HuH-7.5 (cell line): ENCODE data around the gene MYO3B.
A peak's percentile ranks its signal among the peaks of the same experiment; 100 is the strongest.
"Not testable (repeated sequence)": the region's sequence is repeated elsewhere in the genome, so short reads cannot be mapped to it uniquely, and the experiment has no call there.

ENCODE experiments used
- DNase-seq: peaks from one replicate; pipeline ENCODE4 v3.0.0; 2011; ENCODE audit warnings: low spot score

Gene MYO3B

DNA sequence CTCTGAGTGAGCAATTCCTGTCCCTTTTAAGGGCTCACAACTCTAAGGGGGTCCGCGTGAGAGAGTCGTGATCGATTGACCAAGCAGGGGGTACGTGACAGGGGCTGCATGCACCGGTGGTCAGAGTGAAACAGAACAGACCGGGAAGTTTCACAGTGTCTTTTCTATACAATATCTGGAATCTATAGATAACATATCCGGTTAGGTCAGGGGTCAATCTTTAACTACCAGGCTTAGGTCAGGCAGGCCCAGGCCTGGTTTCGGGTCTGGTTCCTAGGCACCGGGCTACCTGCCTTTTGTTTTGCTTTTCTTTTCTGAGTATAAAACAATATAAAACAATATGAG, 35.3 kb downstream of the MYO3B start:
- DNase-seq: not testable (repeated sequence)

DNA sequence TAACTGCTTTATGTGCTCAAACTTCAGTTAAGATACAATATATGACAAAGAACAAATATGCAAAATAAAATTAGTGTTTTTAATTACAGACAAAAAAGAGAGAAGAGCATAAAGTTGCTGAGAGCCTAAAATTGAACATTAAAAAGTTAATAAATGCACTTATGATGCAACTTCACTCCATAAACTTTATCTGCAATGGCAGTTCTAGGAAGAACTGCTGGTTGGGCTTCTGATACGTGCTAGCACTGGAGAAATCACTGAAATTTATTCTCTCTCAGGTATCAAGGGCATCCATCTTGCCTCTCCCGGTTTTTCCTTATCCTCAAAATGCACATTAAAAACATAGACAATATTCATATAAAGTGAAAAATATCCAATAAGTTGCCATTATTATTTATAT, 35.7 kb downstream of the MYO3B start:
- no peak for DNase-seq

DNA sequence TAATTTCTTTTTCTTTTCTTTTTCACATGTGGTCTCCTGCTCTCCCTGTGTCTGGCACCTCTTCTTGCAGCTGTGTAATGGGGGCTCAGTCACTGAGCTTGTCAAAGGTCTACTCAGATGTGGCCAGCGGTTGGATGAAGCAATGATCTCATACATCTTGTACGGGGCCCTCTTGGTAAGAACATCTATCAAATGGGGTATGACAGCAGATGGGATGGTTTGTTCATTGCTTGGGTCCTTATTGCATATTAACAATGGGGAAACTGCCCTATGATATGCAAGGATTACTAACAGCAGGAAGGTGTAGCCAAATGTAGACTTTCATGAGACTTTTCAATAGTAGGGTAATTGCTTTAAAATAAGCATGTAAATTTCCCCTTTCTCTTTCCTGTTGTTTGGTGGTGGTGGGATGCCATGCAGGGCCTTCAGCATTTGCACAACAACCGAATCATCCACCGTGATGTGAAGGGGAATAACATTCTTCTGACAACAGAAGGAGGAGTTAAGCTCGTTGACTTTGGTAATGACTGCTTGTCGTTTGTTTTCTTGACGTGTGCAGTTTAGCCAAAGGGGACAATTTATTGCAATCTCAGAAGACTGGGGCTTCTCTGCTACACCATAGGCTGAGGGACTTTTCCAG, 36.5 kb downstream of the MYO3B start:
- no peak for DNase-seq

DNA sequence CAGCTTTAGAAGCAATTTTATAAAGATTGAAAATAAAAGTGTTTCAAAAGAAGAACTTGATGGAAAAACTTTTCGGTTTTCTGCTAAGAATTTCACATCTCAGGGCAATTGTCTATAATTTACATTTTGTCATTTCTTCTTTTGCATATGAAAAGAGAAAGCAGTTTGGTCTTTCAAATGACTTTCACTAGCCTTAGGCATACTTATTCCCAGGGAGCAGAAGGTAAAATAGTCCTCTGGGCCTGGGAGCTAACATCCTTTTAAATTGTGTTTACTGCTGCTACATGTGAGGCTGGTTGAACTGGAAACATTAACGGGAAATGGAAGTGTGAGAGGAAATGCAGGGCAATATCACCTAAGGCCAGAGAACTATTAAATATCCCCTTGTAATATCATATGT, 37.1 kb downstream of the MYO3B start:
- DNase-seq: no peak

DNA sequence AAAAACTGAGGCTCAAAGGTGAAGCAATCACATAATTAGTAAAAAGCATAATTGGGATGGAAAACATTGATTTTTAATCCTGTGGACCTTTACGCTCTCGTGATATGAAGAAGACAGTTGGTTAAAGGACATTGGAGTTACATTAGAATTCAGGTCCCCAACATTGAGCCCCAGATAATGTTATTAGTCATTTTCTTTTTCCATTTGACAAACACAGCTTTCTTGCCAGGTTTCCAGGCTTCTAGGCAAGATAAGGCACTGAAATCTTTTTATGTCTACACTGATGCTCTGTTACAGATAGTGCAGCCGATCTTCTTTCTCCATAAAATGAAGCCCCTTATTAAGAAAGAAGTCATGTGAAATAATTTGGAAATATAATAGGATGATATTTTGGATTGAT, 38.5 kb downstream of the MYO3B start:
- DNase-seq: no peak

DNA sequence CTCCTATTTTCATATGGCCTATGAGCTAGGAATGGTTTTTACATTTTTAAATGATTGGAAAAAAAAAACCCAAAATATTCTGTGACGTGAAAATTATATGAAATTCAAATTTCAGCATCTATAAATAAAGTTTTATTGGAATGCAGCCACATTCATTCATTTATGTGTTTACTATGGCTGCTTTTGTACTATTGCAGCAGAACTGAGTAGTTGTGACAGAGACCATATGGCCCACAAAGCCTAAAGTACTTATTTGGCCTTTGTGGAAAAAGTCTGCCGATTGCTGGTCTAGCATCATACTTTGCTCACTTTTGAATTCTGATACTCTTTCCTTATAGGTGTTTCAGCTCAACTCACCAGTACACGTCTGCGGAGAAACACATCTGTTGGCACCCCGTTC, 39.0 kb downstream of the MYO3B start:
- DNase-seq: no peak

DNA sequence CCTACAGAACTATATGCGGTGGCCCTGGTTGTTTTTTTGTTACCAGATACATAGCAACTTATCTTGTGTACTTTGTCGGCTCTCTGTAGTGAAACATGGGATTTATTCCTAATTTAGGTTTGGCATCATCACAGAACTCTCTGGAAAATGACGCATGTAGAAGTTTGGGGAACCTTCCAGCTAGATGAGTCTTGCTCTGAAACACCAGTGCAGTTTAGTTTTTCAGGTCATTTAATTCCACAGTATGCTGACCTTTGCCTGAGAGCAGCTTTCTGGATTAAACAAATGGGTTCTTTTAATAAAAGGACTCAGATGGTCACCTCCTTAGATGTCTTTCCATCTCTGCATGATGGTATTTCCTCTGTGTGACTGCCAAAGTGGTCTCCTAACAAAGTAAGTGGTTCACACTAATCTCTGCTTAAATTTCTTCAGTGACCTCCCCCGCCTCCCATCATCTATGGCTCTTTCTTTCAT, 39.9 kb downstream of the MYO3B start:
- no peak for DNase-seq

DNA sequence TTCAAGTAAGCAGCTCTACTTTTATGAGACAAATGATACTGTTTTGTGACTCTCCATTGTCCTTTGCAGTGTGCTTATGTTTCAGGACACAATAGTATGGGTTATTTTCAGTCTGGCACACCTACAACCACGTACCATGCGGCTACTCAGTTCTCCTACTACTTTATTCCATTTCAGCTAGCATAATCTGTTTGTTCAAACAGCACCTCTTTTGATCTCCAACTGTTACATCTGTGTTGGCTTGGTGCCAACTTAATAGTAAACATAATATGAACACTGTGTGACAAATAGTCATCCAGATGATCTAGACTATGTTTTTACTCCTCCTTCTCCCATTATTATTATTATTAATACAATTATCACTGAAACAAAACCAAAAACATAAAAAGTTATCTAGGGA, 40.5 kb downstream of the MYO3B start:
- DNase-seq: no peak

DNA sequence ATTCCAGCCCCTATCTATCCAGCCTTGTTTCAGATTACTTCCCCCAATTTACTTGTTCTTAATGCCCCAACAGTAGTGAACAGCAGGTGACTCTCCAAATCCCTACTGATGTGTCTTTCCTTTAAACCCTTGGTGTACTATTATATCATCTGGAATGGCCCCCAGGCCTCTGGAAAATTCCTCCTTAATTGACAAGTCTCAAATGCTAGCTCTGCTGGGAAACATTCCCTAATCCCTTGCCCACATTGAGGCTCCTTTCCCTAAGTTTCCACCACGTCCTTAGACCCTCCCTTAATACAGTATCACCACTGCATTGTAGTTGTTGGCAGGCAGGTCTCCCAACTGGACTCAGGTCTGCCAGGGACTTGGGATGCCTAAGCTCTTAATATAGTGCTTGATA, 41.0 kb downstream of the MYO3B start:
- DNase-seq: no peak

DNA sequence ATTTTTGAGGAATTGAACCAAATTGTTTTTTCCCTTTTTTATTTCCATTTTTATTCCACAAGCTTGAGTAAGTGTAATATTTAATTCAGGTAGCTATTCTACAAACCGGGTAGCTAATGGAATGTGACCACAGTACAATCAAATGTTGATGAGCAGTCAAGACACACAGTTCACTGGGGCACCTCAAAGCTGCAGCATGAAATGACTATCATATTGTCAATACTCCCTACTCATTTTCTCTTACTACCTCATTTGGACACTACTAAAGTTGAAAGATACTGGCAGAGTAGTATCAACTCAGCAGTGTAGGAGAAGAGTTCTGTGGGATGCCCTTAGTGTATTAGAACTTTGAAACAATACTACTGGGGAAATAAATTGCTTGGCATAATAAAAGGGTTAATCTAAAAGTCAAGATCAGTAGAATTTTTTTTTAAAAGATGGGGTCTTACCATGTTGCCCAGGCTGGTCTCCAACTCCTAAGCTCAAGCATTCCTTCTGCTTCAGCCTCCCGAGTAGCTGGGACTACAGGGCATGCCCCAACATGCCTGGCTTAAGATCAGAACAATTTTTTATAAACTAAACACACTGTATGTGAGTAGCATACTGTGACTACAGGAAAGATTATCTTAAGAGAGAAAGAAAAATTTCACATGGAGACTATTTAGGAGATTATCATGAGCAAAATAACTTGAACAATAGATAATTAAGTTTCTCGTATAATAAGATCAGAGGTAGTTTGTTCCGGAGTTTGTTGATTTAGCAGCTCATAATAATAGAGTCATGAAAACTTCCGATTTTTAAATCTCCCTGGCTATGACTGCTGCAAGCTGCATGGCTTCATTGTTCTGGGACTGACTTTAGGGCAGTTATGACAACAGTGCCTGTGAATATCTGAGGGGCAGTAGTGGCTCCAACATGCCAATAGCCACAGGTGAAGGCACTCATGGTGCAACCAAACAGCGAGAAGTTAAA, 43.7 kb downstream of the MYO3B start:
- DNase-seq: no peak

DNA sequence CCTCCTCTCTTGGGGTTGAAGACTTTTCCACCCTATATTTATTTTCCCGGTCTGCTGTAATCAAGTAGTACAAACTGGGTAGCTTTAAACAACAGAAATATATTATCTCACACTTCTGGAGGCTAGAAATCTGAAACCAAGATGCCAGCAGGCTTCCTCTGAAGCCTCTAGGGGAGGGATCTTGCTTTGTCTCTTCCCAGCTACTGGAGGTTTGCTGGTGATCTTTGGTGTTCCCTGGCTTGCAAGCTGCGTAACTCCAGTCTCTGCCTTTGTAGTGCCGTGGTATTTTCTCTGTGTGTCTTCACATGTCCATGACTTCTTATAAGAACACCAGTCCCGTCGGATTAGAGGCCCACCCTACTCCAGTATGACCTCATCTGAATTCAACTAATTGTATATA, 44.4 kb downstream of the MYO3B start:
- no peak for DNase-seq

DNA sequence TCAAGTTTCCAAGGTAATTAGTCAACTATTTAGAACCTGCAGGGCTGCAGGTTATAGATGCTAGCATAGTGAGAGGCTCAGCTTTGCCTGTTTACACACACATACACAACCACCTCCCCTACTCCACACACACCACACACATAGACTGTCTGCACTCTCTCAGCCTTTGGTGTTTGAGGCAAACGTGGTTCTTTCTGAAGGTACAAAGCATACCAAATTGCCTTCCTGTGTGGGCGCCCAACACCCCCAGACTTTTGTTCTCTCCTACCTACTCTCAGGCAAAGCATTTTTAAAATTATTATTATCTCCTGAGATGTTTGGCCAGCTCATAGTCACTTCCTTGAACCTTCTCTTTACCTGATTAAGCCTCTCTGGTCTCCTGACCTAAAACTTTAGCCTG, 44.9 kb downstream of the MYO3B start:
- DNase-seq: no peak

DNA sequence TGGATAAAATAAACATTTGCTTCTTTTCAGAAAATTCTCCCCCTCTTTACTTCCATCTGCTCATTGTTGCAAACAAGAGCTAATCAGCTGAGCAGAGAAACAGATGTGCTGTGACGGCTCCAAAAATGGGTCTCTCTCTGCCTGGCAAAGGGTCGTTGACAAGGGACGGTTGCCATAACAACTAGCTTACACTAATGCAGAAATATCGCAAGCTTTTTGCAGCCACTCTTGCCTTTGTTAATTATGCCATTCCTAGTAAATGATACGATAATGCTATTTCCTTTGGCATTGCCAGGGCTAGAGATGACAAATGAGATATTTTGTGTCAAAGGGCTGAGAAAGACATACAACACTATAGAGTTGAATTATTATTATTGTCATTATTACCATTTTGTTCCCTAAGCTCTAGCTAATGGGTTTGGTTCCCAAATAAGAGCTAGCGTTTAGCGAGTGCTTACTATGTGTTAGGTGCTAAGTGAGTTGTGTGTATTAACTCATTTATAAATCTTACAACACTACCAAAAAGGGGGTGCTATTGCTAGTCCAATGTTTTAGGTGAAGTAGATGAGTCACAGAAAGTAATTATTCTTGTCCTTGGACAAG, 46.8 kb downstream of the MYO3B start:
- no peak for DNase-seq

DNA sequence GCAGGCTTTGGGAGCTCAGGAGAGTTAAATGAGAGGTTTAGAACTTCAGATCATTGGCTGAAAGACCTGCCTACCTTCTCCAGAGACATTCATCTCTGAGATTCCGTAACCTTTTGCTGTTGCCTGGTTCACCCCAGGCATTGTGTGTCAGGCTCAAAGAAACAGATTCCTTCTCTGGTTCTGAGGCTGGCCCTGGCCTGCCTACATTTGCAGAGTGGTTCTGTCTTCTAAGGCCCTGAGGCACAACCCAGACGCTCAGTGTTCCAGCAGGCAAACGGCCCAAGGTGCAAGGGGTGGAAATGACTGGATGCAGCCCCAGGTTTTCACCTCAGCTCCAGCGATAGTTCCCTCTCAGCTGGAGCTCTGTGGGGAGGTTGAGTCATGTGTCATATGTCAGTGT, 48.3 kb downstream of the MYO3B start:
- DNase-seq: no peak

DNA sequence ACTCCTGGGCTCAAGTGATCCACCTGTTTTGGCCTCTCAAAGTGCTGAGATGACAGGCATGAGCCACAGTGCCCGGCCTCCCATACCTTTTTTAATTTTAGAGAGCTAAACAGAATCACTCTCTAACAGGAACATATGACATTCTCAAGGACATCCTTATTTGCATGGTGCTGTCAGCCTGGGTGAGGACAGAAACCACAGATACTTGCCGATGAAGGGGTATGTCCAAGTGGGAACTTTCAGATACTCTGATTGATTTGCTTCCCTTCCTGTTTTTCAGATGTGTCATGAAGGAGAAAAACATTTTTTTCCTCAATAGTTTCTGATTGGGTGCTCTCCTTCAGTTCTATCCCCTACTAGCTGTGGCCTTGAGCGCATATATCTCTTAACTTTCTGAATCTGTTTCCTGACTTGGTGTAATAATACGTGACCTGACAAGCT, 49.6 kb downstream of the MYO3B start:
- DNase-seq: no peak

DNA sequence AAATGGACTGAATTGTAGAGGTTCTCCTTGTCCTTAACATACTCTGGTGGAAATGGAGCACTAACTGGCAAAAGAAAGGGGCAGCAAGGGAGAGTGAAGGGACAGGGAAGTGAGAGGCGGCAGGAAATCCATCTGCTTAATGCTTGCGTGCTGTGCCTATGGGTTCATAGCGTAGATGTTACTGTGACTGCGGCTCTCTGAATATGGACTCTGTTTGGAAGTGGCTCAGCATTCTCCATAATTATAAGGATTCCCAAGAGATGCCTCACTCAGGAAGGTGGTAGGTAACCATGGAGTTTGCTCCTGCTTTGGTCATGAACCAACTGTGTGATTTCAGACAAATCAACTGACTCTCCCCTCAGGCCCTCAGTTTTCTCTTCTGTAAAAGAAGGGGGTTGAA, 50.0 kb downstream of the MYO3B start:
- DNase-seq: no peak

DNA sequence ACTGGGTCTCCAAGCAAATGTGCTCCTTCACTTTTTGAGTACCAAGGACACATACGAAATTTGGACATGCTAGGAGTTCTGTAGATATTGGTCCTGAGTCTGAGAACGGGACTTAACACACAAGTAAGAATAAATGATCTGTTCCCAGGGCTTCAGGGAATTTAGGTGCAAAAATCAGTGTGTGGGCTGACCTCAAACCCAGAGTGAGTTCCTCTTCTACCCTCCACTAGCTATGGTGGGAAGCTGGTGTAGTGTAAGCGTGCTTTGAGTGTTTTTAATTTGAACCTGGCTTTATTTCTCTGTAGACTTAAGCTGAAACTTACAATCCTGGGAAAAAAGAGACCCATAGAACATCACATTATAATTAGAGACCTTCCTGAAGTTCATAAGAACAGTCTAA, 50.5 kb downstream of the MYO3B start:
- DNase-seq: no peak

DNA sequence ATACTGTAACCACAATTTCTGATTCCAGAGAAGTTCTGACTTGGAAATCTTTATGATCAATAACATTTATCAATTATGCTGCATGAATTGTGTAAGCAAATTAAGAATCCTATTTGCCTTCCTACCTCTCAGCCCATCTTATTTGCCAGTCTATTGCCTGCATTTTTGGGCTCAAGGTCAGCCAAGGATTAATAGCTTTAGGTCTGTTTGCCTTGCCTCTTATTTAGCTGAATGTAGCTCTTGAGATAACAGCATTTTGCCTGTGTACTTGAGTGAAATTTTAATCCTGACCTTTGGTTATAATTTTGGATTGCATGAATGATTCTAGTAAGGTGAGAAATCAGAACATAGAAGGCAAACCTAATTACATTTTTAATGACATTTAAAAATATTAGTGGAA, 51.2 kb downstream of the MYO3B start:
- DNase-seq: no peak

DNA sequence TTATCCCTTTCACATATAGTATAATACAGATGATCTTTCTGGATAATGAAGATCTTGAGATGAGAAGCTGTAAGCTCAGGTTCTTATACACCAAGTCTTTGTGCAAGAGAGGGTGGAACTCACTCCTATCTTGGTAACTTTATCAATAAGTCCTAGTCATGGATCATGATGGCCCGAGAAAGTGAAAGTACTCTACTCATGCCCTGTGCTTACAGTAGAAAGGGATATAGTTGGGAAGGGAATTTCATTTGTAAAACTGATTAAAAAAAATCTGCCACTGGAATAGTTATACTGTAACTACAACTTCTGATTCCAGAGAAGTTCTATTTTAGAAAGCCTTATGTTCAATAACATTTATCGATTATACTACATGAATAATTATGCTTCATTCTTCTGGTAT, 51.8 kb downstream of the MYO3B start:
- DNase-seq: no peak

DNA sequence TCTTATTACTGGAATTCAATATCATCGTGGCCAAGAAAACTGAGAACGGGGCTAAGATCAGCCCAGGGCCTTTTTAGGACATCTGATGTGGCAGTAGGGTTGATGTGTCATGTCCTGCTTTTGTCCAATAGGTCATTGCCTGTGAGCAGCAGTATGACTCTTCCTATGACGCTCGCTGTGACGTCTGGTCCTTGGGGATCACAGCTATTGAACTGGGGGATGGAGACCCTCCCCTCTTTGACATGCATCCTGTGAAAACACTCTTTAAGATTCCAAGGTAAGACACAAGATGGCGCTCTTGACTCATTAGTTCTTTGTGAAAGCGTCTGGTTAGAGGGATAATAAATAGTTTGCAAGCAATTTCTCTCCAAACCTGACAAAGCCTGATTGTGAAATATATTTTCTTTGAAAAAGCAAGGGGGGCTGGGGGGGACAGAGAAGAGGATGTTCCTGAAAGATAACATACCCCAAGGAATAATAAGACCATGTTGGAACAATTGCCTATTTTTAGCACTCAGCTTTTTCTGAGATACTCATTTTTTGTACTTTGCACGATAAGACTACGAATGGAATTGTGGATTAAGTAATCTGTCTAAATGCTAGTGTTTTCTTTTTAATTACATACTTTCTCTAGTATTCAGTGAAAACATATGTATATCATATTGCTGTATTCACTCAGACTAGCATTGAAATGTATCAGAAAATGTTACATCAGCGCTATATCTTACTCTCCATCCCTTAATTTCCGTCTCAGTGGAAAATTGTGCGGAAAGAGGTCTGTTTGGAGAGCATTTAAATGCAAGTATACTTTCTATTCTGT, 58.1 kb downstream of the MYO3B start:
- DNase-seq: peak; percentile 29

DNA sequence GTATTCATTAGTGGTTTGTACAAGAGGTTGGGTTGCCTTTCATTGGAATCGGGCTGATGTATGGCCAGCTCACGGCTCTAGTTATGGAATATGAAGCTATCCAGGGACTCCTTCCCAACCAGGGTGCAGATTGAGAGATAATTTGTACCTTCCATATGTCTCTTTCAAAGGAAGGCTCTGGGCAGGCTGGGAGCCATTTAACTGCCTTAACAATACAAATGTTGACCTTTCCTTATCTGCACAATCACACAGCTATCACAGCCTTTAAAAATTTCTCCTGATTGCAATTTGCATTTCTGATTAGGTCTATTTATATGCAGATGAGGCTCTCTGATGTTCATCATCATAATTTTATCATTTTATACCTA, 58.7 kb downstream of the MYO3B start:
- no peak for DNase-seq

DNA sequence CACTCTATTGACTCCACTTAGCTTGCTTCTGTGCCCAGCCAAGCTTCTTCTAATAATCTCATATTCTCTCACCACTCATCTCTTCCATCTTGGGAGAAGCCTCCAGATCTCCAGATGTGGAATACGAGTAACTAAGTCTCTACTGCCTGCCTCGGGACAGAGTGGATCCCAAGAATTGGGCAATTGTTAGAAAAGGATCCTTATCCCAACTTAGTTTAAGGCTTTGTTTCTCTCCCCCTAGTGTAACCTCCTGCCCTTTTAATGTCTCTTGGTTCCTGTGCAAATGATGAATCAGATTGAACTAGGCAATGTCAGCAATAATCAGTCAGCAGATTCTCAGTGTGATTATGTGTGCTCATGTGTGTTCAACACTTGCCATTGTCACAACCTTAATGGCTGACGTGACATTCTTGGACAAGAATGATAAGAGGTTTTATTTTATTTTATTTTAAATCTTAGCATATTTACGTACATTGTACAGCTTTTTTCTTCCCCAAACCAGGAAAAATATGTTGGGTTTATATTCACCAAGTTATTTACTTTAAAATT, 59.7 kb downstream of the MYO3B start:
- no peak for DNase-seq
